ENCODE data around the gene MFAP3. TPM values are rescaled to one million over a fixed set of nuclear protein-coding genes. Genes with fewer than 3 reads are reported as not detected.

MFAP3 gene
- total RNA-seq, 1 experiment from 2014 or later, result 18.5 TPM

DNA sequence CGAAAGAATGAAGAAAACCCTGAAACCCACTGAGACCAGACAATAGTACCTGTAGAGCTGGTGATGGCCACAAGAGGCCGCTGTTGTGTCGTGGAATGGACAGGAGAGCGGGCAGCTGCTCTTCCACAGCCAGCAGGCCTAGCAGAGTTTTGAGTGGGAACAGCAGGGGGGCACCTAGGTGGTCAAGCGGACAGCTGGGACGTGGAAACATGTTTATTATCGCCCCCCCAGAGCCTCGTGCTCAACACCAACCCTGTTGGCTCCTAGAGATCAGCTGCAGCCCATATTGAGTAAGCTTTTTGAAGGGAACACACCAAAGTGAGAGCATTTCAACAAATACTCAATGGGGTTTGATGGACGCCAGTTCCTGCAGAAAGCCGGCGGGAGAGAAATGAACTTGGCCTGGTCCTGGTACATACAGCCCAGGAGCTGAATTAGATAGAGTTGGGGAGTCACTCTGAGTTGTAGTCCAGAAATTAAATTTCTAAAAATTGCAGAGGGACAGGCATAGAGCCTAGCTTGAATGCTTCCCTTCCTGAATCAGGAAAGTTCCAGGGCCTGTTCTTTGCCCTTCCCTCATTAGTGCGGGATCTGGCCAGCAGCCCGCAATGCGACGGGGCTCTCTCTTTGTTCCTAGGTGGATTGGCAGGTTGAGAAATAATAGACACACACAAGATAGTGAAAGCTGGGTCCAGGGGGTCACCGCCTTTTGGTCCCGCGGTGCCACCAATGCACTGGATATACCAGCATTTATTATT, 33.8 kb downstream of the MFAP3 start:
- H3K27me3 ChIP-seq (ENCODE audit: insufficient read depth, low read length), result no peaks in the 10 kb centered on the region
- no peak overlapping the region for H3K27ac ChIP-seq (ENCODE audit: low read depth, low read length)
- ChIA-PET RAD21 (ENCODE audit: low non-redundant PET in 1 of 2, low total read pairs in 2 of 2, uncharacterized antibody in 2 of 2, unreplicated experiment in 2 of 2) (interaction anchor here (0.7 to 2.0 kb wide), 10 partner anchors 14 to 332 kb away, joined by 3 to 16 read pairs (median 5); partner anchors contain the start of genes FAM114A2 (in 1 of the 2), GALNT10 (in 1 of the 2) and MFAP3 (in 1 of the 2)), POLR2A (interaction anchor here (1.3 kb wide), 1 partner anchor 332 kb away, joined by 4 read pairs; no protein-coding TSS in a partner anchor), CTCF (interaction anchor here (0.6 to 2.3 kb wide), 35 partner anchors 9 to 1540 kb away, joined by 3 to 70 read pairs (median 6); partner anchors contain the start of genes FAM114A2, GALNT10 and MFAP3)
- H3K9me3 ChIP-seq (ENCODE audit: control insufficient read depth in 1 of 2, insufficient read depth in 1 of 2, low read depth in 1 of 2, low read length in 2 of 2), result no peaks in the 10 kb centered on the region
- H3K9me2 ChIP-seq (ENCODE audit: insufficient read depth), result no peaks in the 10 kb centered on the region
- no peak overlapping the region for H3K9ac ChIP-seq (ENCODE audit: low read length)
- no TSS peak for BruUV-seq (replicated peaks)
- H3K79me2 ChIP-seq (ENCODE audit: insufficient read depth, low read length), result no peaks in the 10 kb centered on the region
- no peak overlapping the region for H2AFZ ChIP-seq (ENCODE audit: low read depth, low read length, poor library complexity, severe bottlenecking)
- peak overlapping the region; percentile 58 for H3K4me2 ChIP-seq (ENCODE audit: low read length)
- peaks cover 0 to 8% of the 10 kb centered on the region in 2 experiments; a peak in 2 of 4 replicates for H3K4me1 ChIP-seq (ENCODE audit: control insufficient read depth in 1 of 2, insufficient read depth in 2 of 2, low read length in 2 of 2)
- no peaks in the 10 kb centered on the region for H4K20me1 ChIP-seq (ENCODE audit: insufficient read depth)
- no peaks in the 10 kb centered on the region for H3K36me3 ChIP-seq (ENCODE audit: control insufficient read depth in 1 of 2, insufficient read depth in 2 of 2, low read length in 2 of 2)
- peak overlapping the region; percentile 9 to 22; a peak in 2 of 4 replicates for H3K4me3 ChIP-seq (replicated peaks in 1 of 2; ENCODE audit: low read depth in 1 of 2, low read length in 2 of 2)
- ATAC-seq, result peak; percentile 97
- TF ChIP-seq RAD21 (IDR thresholded peaks at IDR 0.05; ENCODE audit: low read depth) (peak; percentile 97), EGR1 (IDR thresholded peaks at IDR 0.05; ENCODE audit: low read depth) (no peak), CTCF (IDR thresholded peaks at IDR 0.05 in 2 of 3, conservative IDR thresholded peaks at IDR 0.05 in 1 of 3; ENCODE audit: borderline replicate concordance in 1 of 3, insufficient read depth in 1 of 3, low read depth in 2 of 3, low read length in 2 of 3) (peak; percentile 87 to 97 (median 95))
- intact Hi-C loops (cut with micrococcal nuclease), result loop anchor here (1.0 to 2.0 kb wide), 6 partner anchors 98 to 568 kb away; no protein-coding TSS in a partner anchor
- DNase-seq (ENCODE audit: low read depth, low spot score), result peak; percentile 56
